Measurements from ENCODE around the gene CERS1.
A peak's percentile ranks its signal among the peaks of the same experiment; 100 is the strongest.

The CERS1 gene

GRCh38 chr19:18898607-18899408 is 2.9 kb upstream of the CERS1 start:
- DNase-seq = no peak

GRCh38 chr19:18898081-18898606 is 2.2 kb upstream of the CERS1 start:
- DNase-seq = no peak

GRCh38 chr19:18897094-18898029 is 1.4 kb upstream of the CERS1 start:
- DNase-seq = no peak

- no peak for DNase-seq
Measured at GRCh38 chr19:18896421-18896841, 473 bp upstream of the CERS1 start.

- no peak for DNase-seq
Measured at GRCh38 chr19:18895038-18895823, 727 bp downstream of the CERS1 start.

- peak; percentile 36 for DNase-seq
Measured at GRCh38 chr19:18894254-18895037, 1.5 kb downstream of the CERS1 start.

GRCh38 chr19:18893587-18894253 is 2.2 kb downstream of the CERS1 start:
- DNase-seq = no peak

DNA sequence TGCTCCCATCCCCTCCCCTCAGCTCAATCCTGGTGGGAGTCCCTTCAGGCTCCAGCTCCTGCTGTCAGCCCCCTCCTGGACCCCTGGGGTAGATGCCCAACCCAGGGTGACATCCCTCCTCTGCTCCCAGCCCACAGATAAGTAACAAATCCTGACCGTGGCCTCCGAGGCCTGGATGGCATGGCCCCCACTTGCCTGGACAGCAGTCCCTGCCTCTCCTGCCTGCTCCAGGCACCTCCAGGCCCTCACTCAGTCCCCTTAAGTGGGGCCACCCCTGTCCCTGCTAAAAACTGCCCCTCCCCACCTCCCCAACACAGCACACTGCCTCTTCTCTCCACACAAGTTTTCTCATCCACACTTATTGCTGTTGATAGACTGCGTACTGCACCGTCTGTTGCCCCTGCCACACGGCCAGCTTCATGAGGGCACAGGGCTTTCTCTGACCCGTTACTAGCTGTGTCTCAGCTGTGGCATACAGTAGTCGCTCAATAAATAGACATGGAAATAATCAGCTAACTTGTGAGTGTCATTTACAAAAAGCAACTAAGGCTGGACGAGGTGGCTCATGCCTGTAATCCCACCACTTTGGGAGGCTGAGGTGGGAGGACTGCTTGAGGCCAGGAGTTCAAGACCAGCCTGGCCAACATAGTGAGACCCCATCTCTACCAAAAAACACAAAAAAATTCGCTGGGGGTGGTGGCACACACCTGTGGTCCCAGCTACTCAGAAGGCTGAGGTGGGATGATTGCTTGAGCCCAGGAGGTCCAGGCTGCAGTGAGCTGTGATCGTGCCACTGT is 5.8 kb downstream of the CERS1 start:
- no peak for DNase-seq

DNA sequence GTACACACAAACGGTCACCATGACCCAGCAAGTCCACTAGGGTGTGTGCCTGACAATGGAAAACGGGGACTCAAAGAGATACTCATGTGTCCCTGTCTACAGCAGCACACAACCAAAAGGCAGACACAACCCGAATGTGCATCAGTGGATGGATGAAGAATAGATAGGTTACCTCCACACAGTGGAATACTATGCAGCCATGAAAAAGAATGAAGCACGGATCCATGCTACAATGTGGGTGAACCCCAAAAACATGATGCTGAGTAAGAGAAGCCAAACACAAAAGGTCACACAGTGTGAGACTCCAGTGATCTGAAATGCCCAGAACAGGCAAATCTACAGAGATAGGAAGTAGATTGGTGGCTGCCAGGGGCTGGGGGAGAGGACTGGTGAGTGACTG is 9.0 kb downstream of the CERS1 start:
- no peak for DNase-seq

GRCh38 chr19:18883526-18884304 is 12.2 kb downstream of the CERS1 start:
- DNase-seq = no peak

DNA sequence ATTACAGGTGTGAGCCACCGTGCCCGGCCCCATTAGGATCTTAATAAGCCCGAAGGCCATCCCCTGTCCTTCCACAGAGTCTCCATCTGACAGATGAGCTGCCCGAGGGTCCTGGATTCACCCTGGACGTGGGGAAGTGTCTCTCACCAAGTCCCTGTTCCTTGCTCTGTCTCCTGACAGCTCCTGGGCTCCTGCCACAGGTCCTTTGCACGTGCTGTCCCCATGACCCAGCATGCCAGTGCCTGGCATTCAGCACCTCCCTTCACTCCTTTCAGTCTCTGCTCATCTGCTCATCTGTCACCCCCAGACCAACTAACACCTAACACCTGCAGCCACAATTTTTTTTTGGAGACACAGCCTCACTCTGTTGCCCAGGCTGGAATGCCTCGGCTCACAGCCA is 14.5 kb downstream of the CERS1 start:
- no peak for DNase-seq

DNA sequence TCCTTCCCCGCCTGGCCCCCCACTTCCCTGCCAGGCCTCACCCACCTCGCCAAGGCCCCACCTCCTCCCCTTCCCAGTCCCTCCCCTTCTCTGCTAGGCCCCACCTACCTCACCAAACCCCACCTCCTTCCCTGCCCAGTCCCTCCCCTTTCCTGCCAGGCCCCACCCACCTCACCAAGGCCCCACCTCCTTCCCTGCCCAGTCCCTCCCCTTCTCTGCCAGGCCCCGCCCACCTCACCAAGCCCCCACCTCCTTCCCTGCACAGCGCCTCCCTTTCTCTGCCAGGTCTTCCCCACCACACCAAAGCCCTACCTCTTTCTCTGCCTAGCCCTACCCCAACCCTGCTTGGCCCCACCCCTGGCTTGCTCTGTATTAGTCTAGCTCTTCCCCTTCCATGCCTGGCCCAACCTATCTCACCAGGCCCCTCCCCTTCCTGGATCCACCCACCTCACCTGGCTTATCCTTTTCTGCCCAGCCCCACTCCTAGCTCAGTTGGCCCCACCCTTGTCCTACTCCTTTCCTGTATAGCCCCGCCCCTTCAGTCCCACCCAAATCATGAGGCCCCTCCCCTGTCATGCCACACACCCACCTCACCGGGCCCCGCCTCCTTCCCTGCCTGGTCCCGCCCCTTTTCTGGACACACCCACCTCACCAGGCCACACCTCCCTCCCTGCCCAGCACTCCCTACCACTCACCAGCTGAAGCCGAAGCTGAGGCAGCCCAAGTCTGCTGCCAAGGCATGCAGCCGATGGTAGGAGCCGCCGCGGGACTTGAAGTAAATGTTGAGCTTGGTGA is 16.2 kb downstream of the CERS1 start:
- no peak for DNase-seq

DNA sequence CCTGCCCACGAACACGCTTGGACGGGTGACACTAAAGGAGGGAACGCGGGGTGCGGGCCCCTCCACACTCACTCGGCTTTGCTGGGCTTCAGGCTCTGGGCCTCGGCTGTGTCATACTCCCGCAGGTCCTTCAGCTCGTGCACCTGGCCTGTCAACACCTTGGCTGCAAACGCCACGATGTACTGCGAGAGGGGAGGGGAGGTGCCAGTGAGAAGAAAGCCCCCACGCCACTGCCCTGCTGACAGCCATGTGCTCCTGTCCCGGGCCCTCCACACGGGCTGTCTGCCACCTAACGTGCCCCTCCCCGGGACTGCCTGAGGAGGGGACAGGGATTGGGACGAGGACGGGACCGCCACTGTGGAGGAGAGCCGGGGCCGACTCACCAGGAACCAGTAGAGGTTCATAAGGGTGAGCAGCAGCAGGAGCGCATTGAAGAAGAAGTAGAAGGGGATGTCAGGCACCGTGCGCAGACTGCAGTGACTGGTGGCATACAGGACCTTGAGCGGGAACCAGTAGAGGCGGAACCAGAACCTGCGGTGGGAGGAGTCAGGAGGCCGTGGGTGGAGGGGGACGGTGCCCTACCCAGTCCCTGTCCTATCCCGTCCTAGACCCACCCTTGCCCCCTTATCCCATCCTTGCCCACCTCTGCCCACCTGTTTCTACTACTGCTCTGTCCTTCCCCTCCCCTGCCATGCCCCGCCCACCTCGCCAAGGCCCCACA is 16.9 kb downstream of the CERS1 start:
- DNase-seq = no peak

DNA sequence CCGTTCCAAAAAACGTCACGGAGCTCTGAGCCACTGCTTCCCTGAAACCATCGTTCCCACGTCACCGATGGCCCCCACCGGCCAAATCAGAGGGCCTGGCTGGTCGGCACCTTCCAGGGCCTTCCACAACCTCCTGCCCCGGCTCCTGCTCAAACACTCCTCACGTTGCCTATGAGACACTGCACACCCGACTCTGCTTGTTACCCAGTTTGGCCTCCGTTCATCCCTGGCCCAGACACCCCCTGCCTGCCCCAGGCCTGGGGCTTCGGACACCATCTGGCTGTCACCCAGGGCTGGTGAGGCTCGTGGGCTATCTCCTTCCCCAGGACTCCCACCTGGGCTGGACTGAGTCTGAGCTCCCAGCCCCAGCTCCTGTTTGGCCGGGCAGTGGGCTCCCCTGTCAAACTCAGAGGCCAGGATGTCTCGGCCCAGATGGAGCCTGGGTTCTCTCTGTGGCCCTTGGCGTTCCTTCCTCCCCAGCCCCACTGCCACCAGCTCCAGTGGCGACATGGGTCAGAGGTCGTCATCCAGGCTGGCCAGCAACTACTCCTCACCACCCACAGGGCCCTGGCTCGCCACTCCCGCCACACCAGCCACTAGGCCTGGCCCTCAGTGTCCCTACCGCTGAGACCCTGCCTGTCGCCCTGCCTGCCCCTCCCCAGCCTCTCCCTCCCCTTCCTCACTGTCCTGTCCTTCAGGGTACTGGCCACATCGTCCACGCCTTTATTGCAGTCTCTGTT is 17.7 kb downstream of the CERS1 start:
- DNase-seq = no peak

- no peak for DNase-seq
Measured at GRCh38 chr19:18876865-18877264, 19.1 kb downstream of the CERS1 start.

GRCh38 chr19:18875726-18876125 is 20.2 kb downstream of the CERS1 start:
- DNase-seq = no peak

GRCh38 chr19:18871543-18871942 is 24.4 kb downstream of the CERS1 start:
- no peak for DNase-seq

Data from fibroblast of skin of right biceps (primary cell).